IPS-18a (cell line): ENCODE measurements around the gene FAM216B.

Experiments used
- H3K27ac ChIP-seq: one replicate; pipeline ENCODE4 v1.5.1; 2013; ENCODE audit warnings: low read length
- H3K27me3 ChIP-seq: one replicate; pipeline ENCODE4 v1.6.1; 2013; ENCODE audit warnings: mild to moderate bottlenecking, low read length; ENCODE audit not compliant: control insufficient read depth, insufficient read depth
- H3K36me3 ChIP-seq: one replicate; pipeline ENCODE4 v1.6.1; 2013; ENCODE audit warnings: low read depth, low read length; ENCODE audit not compliant: control insufficient read depth
- H3K4me1 ChIP-seq: one replicate; pipeline ENCODE4 v1.6.1; 2013; ENCODE audit warnings: low read depth, low read length; ENCODE audit not compliant: control insufficient read depth
- H3K4me3 ChIP-seq: one replicate; pipeline ENCODE4 v1.5.1; 2013; ENCODE audit warnings: low read length
- H3K9ac ChIP-seq: one replicate; pipeline ENCODE4 v1.6.1; 2013; ENCODE audit warnings: mild to moderate bottlenecking, low read length, moderate library complexity
- H3K9me3 ChIP-seq: one replicate; pipeline ENCODE4 v1.6.1; 2013; ENCODE audit warnings: low read depth, low read length; ENCODE audit not compliant: control insufficient read depth

FAM216B gene

DNA sequence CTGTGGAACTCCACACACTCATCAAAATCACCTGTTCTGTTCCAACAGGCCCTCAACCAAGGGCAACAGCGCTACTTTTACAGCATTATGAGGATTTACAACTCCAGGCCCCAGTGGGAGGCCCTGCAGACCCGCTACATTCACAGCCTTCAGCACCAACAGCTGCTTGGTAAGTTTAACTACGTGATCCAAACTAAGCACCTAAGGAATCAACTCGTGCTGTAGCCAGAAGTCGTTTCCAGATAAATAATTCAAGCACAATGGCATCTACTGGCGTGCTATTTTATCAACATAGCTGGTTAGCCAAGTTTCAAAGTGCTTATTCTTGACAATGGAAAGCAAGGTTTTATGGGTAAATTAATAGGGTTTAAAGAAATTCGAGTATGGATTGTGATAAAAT, 5.3 kb downstream of the FAM216B start:
- no peaks in the 10 kb centered on the region for H3K36me3 ChIP-seq

DNA sequence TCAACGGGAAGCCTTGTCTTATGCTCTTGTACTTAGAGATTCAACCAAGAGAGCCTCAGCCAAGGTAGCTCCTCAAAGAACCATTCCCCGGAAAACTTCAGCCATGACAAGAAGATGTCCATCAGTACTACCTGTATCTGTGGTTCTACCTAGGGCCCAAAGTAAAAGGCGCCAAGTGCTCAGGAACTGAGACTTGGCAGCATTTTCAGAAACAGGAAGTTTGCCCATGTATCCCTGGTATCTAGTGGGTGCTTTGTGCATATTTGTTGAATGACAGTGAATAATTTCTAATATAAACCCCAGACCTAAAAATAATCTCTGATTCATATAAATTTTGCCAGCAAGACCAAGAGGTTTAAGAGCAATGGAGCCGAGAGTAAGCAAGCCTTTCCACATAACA, 7.2 kb downstream of the FAM216B start:
- H3K9ac ChIP-seq, result no peak overlapping the region
- no peaks in the 10 kb centered on the region for H3K4me1 ChIP-seq
- H3K9me3 ChIP-seq, result no peaks in the 10 kb centered on the region
- H3K27me3 ChIP-seq, result no peaks in the 10 kb centered on the region
- no peaks in the 10 kb centered on the region for H3K36me3 ChIP-seq
- H3K4me3 ChIP-seq, result no peak overlapping the region
- H3K27ac ChIP-seq, result no peak overlapping the region

More for the DNA sequence above, 5.3 kb downstream of the FAM216B start:
- Histone ChIP-seq H3K4me1 (no peaks in the 10 kb centered on the region), H3K27ac (no peak overlapping the region), H3K27me3 (no peaks in the 10 kb centered on the region), H3K4me3 (no peak overlapping the region), H3K9me3 (no peaks in the 10 kb centered on the region), H3K9ac (no peak overlapping the region)

DNA sequence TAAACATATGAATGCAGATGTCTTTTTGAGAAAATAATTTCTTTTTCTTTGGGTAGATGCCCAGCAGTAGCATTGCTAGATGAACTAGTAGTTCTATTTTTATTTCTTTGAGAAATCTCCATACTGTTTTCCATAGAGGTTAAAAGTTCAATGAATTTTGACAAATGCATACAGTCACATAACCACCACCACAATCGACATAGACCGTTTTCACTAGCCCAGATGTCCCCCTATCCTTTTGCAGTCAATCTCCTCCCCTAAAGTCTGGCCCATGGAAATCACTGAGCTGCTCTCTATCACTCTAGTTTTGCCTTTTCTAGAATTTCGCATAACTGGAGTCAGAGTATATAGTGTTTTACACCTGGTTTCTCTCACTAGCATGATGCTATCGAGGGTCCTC, 10.8 kb downstream of the FAM216B start:
- no peak overlapping the region for H3K4me3 ChIP-seq
- no peaks in the 10 kb centered on the region for H3K9me3 ChIP-seq

DNA sequence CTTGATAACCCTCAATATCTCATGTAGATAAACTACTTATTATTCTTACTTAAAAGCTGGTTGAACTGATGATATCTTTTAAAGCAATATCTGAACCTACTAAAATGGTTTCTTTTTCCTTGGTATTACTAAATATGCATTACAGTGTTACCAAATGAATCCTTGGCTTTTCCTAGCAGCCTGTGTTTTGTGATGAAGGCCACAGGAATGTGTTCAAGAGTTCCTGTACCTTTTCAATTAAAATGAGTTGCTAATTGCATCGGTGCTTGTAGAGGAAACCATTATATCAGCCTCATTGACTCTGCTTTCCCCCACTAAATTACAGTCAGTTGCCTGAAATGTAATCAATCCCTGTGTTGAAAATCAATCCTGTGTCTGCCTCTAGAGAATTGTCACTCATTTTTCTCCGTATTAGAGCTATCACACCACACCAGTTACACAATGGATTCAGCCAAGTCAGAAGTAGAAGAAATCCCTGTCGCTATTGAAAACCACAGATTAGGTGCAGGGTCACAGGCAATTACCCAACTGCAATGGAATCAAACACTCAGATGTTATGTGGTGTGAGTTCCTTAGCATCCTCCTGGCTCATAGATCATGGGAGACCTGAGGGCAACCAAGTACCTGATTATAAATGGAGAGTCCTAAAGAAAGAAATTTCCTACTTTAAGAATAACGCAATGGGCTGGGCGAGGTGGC, 13.3 kb downstream of the FAM216B start:
- H3K27ac ChIP-seq, result no peak overlapping the region
- no peaks in the 10 kb centered on the region for H3K9me3 ChIP-seq
- H3K4me1 ChIP-seq, result peaks cover 12% of the 10 kb centered on the region
- H3K9ac ChIP-seq, result no peak overlapping the region
- H3K36me3 ChIP-seq, result no peaks in the 10 kb centered on the region
- no peaks in the 10 kb centered on the region for H3K27me3 ChIP-seq
- H3K4me3 ChIP-seq, result no peak overlapping the region

More for the DNA sequence above, 10.8 kb downstream of the FAM216B start:
- H3K27ac ChIP-seq, result no peak overlapping the region
- H3K36me3 ChIP-seq, result no peaks in the 10 kb centered on the region
- H3K27me3 ChIP-seq, result no peaks in the 10 kb centered on the region
- H3K9ac ChIP-seq, result no peak overlapping the region
- H3K4me1 ChIP-seq, result peaks cover 12% of the 10 kb centered on the region

DNA sequence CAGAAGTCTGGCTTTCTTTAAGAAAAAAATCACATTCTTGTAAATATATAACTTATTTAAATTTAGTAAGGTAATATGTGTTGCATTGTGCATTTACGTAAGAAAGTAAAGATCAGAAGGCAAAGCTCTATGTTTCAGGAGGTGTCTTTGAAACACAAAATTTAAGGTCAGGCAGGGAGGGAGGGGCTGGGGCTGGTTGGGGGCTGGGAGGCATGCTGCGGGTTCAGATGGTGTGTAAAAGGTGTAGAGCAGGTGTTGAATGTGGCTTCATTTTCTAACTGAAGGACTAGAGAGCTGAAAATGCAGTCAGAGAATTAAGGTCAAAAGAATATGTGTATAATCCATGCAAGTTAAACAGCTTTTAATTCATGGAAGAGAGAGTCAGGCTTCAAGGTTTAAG, 14.3 kb downstream of the FAM216B start:
- Histone ChIP-seq H3K4me3 (no peak overlapping the region), H3K9ac (no peak overlapping the region), H3K27me3 (no peaks in the 10 kb centered on the region), H3K9me3 (no peaks in the 10 kb centered on the region), H3K36me3 (no peaks in the 10 kb centered on the region), H3K4me1 (peaks cover 12% of the 10 kb centered on the region), H3K27ac (no peak overlapping the region)

DNA sequence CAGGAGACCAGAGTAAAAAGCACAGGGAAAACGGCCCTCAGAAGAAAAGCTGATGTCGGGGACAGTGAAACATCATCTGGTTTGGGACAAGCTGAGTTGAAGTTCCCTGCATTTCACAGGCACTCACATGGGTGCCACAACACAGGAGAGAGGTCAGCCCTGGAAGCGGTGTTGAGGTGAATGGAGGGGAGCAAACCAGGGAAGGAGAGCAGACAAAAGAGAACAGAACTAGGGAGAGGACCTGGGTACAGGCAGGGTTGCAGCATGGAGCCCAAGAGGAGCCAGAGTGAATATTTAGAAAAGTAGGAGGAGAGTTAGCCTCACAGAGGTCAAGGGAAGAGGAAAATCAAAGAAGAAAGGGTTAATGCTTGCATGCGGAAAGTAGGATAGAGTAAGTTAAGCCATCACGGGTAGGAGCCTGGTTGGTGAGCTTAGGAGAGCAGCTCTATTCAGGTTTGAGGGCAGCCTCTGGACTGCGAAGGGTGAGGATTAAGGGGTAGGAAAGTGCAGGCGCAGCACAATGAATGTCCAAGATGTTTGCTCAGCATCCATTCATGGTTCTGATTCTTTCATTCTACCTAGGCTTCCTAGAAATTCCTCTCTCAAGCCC, 15.5 kb downstream of the FAM216B start:
- Histone ChIP-seq H3K4me1 (peaks cover 12% of the 10 kb centered on the region), H3K9ac (no peak overlapping the region), H3K27me3 (no peaks in the 10 kb centered on the region), H3K9me3 (no peaks in the 10 kb centered on the region), H3K36me3 (no peaks in the 10 kb centered on the region), H3K4me3 (no peak overlapping the region), H3K27ac (no peak overlapping the region)

DNA sequence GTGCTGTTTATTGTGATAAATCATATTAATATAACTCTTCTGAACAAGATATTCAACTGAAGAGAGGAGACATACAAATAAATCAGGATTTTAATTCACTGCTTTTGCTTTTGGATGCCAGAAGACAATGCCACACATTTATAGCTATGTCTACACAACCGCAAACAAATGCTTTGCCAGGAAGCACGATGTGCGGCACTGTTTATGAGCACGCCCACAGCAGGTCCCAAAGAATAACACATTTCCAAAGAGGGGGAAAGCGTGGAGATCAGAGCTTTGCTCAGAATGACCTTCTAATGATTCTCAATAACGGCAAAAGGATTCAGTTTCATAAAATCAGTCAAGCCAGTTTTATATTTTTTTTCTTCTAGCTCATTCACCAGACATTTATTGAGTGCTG, 16.7 kb downstream of the FAM216B start:
- no peaks in the 10 kb centered on the region for H3K36me3 ChIP-seq
- no peak overlapping the region for H3K27ac ChIP-seq
- no peaks in the 10 kb centered on the region for H3K9me3 ChIP-seq
- no peaks in the 10 kb centered on the region for H3K27me3 ChIP-seq
- no peak overlapping the region for H3K9ac ChIP-seq
- H3K4me1 ChIP-seq, result peaks cover 12% of the 10 kb centered on the region
- no peak overlapping the region for H3K4me3 ChIP-seq

DNA sequence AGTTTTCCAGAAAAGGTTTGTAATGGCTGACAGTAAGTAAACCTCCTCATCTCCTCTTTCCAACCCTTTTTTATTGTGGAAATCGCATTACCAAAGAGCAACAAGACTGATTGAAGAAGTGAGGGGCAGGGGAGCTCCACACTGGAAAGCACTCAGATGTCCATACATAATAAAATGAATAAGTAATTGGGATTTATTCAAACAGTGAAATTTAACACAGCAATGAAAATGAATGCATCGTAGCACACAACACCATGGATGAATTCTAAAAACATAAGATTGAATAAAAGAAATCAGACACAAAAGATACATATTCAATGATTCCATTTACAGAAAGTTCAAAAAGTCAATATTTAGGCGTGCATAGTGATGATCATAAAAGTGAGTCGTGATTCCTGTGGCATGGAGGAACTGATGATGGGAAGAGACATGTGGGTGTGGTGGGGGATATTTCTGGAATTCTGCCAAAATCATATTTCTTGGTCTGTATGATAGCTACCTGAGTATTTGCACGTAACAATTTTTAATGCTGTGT, 18.8 kb downstream of the FAM216B start:
- Histone ChIP-seq H3K9me3 (no peaks in the 10 kb centered on the region), H3K36me3 (no peaks in the 10 kb centered on the region), H3K27me3 (no peaks in the 10 kb centered on the region)

DNA sequence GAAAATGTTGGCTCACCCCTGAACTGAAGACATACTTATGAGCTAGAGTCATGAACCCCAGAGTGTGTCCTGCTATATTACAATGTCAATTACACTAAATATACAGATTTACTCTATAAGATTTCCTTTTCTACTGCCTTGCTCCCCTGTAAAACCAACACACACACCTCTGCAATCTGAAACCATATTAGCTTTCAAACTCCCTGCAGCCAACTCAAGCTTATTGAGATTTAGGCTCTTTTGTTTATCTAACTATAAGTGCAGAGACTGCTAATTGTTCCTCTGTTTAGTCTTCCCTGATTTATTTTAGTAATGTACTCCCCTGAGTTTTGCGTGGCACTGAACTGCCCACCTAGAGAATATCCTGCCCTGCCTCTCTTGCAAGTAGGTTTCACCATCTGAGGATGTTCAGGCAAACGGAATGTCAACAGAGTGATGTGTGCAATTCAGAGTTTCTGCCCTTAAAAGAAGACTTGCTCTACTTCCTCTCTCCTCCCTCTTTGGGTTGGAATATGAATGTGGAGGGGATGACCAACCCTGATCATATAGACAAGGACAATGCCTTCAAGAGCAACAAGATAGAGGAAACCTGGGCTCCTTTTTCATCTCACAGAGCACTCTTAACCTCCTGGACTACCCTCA, 22.3 kb downstream of the FAM216B start:
- H3K27me3 ChIP-seq, result no peaks in the 10 kb centered on the region
- no peak overlapping the region for H3K4me3 ChIP-seq
- H3K27ac ChIP-seq, result no peak overlapping the region
- H3K36me3 ChIP-seq, result no peaks in the 10 kb centered on the region
- H3K9me3 ChIP-seq, result no peaks in the 10 kb centered on the region
- H3K9ac ChIP-seq, result no peak overlapping the region
- H3K4me1 ChIP-seq, result no peaks in the 10 kb centered on the region

More for the DNA sequence above, 18.8 kb downstream of the FAM216B start:
- H3K4me3 ChIP-seq, result no peak overlapping the region
- H3K27ac ChIP-seq, result no peak overlapping the region
- peaks cover 6% of the 10 kb centered on the region for H3K4me1 ChIP-seq
- no peak overlapping the region for H3K9ac ChIP-seq

DNA sequence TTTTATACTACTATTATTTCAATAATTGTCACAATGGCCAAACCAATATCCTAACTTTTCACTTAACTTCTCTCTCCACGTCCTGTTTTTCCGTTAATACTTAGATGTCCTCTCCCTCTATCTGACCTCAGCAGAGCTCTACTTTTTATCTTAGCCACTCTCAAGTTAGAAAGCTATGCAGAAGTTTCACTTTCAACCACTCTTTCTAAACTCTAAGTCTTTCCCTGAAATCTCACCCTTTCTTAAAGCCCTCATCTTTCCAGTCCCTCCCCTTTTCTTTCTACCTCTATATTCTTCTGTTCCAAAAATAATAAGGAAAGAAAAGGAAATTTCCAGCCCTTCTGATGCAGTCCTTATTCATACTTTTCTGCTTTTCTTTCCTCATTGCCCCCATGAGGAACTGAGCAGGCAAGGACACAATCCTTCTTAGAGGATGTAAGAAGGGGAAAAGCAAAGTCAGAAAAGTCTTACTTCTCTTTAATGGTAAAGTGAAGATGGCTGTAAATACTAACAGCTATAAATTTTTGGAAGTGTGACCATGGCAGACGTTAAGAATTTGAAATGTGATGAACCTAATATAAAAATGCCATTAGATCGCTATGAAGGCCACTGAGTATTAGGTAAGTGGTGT, 23.0 kb downstream of the FAM216B start:
- H3K4me3 ChIP-seq, result no peak overlapping the region
- H3K9ac ChIP-seq, result no peak overlapping the region
- no peaks in the 10 kb centered on the region for H3K36me3 ChIP-seq
- H3K4me1 ChIP-seq, result no peaks in the 10 kb centered on the region
- H3K27ac ChIP-seq, result no peak overlapping the region
- H3K9me3 ChIP-seq, result no peaks in the 10 kb centered on the region
- no peaks in the 10 kb centered on the region for H3K27me3 ChIP-seq

DNA sequence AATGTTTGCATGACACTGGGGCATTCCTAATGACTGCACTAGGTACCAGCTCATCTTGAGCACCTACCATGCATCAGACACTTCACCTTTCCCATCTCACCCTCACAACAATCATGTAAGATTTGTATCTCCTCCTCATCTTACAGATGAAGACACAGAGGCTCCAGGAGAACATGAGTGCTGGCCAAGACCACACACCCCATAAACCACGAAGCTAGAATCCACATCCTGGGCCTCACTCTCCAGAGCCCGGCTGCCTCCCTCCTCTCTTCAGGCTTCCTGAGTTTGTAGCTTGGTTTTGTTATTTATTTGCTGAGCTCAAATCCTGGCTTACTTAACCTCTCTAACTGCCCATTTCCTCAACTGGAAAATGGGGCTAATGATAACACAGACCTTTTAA, 25.9 kb downstream of the FAM216B start:
- H3K27ac ChIP-seq, result no peak overlapping the region
- no peaks in the 10 kb centered on the region for H3K4me1 ChIP-seq
- no peaks in the 10 kb centered on the region for H3K27me3 ChIP-seq
- no peaks in the 10 kb centered on the region for H3K9me3 ChIP-seq
- H3K9ac ChIP-seq, result no peak overlapping the region
- no peaks in the 10 kb centered on the region for H3K36me3 ChIP-seq
- H3K4me3 ChIP-seq, result no peak overlapping the region
